Effector memory CD4-positive, alpha-beta T cell (primary cell): Measurements from ENCODE around the gene RPL13.
A peak's percentile ranks its signal among the peaks of the same experiment; 100 is the strongest.
"Not testable (repeated sequence)": the region's sequence is repeated elsewhere in the genome, so short reads cannot be mapped to it uniquely, and the experiment has no call there.

ENCODE experiments used
- DNase-seq, 3 donors: peaks; one replicate each; pipeline ENCODE4 v3.0.0-alpha.2; 2020
- H3K27ac ChIP-seq: 2 replicates; pipeline ENCODE4 v1.7.0; 2013; ENCODE audit warnings: mild to moderate bottlenecking, low read length, moderate library complexity; ENCODE audit not compliant: insufficient read depth, poor library complexity, severe bottlenecking
- H3K27me3 ChIP-seq: replicated peaks from 2 replicates; pipeline ENCODE4 v1.7.0; 2013; ENCODE audit warnings: mild to moderate bottlenecking, low read length; ENCODE audit not compliant: insufficient read depth, control insufficient read depth, poor library complexity, severe bottlenecking
- H3K36me3 ChIP-seq: 2 replicates; pipeline ENCODE4 v1.7.0; 2013; ENCODE audit warnings: mild to moderate bottlenecking, low read length, moderate library complexity; ENCODE audit not compliant: control insufficient read depth, insufficient read depth
- H3K4me1 ChIP-seq: 2 replicates; pipeline ENCODE4 v1.7.0; 2013; ENCODE audit warnings: low read length, mild to moderate bottlenecking; ENCODE audit not compliant: control insufficient read depth, insufficient read depth, poor library complexity, severe bottlenecking
- H3K4me3 ChIP-seq: 2 replicates; pipeline ENCODE4 v1.7.0; 2013; ENCODE audit warnings: low read length, low read depth, mild to moderate bottlenecking; ENCODE audit not compliant: insufficient read depth, poor library complexity, severe bottlenecking
- H3K9me3 ChIP-seq: 2 replicates; pipeline ENCODE4 v1.7.0; 2013; ENCODE audit warnings: mild to moderate bottlenecking, low read length, moderate library complexity; ENCODE audit not compliant: control insufficient read depth

Gene RPL13

DNA sequence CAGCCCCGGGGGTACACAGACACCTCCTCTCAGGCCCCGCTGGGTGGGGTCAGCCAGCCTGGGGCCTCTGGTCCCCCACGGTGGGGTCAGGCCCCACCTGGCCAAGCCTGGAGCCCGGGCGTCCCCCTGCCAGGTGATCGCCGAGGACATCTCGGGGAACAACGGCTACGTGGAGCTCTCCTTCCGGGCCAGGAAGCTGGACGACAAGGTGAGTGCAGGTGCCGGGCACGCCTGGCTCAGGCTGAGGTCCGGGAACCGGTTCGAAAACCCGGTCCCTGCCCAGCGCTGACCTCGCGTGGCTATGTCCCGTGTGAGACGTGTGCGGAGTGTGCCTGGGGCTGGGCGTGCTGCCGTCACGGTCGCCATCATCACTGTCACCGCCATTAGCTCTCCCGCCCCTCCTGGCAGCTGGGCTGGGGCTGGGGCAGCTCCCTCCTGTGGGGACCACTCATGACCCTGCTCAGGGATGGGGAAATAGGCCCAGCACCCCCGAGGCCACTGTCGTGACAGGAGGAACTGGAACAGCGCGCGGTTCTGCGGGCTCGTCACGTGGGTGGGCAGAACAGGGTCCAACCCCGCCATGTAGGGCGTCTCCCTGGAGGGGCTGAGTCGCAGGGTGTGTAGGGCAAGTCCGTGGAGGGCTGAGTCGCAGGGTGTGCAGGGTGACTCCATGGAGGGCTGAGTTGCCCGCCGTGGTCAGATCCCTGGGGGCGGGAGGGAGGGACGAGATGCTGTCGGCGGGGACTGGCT, 23.6 kb downstream of the RPL13 start:
- no peaks in the 10 kb centered on the region for H3K36me3 ChIP-seq
- H3K4me1 ChIP-seq: no peaks in the 10 kb centered on the region
- DNase-seq: no peak
- H3K27ac ChIP-seq: no peak overlapping the region
- H3K9me3 ChIP-seq: no peaks in the 10 kb centered on the region
- H3K4me3 ChIP-seq: no peak overlapping the region
- no peaks in the 10 kb centered on the region for H3K27me3 ChIP-seq

DNA sequence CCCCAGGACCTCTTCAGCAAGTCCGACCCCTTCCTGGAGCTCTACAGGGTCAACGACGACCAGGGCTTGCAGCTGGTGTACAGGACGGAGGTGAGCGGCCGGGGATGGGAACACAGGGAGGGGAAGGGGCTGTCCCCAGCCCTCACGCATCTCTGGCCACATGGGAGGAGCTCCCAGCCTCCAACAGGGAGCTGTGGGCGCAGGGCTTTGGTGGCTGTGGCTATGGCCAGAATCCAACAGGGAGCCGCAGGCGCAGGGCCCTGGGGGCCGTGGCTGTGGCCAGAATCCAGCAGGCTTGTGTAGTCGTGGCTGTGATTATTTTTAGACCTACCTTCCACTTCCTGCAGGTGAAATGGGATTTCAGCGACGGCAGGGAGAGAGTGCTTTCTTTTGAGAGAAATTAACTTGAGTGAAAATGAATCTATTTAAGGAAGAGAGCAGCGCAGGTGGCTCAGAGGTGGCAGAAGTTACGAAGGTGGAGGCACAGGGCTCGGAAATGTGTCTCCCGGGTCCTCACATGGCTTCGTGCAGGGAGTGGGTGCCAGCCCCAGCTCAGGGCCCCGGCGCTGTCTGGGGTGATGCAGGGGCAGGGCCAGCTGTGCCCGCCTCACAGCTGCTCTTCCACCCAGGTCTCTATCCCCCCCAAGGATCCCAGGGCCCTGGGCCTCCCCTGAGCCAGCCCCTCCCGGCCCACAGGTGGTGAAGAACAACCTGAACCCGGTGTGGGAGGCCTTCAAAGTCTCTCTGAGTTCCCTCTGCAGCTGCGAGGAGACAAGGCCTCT, 24.5 kb downstream of the RPL13 start:
- no peak overlapping the region for H3K27ac ChIP-seq
- H3K36me3 ChIP-seq: no peaks in the 10 kb centered on the region
- H3K4me1 ChIP-seq: no peaks in the 10 kb centered on the region
- H3K4me3 ChIP-seq: no peak overlapping the region
- no peaks in the 10 kb centered on the region for H3K9me3 ChIP-seq
- no peak for DNase-seq
- H3K27me3 ChIP-seq: no peaks in the 10 kb centered on the region

DNA sequence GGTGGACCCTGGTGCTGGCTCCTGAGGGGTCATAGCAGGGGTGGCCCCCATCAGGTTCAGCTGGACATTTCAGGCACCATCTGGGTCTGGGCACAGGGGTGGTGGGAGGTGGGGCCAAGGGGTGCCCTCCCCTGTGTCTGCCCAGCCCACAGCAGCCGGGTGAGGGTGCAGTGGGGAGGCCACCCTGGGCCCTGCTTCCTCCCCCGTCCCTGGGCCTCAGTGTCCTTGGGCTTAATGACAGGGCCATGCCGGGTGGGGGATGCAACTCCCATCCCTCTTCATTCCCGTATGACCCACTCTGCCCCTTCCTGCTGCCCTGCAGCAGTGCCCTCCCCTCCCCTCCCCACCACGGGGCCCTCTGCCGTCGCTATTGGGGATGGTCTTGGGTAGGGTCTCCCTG, 25.7 kb downstream of the RPL13 start:
- Histone ChIP-seq H3K27me3 (no peaks in the 10 kb centered on the region), H3K27ac (no peak overlapping the region), H3K9me3 (no peaks in the 10 kb centered on the region), H3K4me3 (no peak overlapping the region), H3K4me1 (no peaks in the 10 kb centered on the region), H3K36me3 (no peaks in the 10 kb centered on the region)
- no peak for DNase-seq

DNA sequence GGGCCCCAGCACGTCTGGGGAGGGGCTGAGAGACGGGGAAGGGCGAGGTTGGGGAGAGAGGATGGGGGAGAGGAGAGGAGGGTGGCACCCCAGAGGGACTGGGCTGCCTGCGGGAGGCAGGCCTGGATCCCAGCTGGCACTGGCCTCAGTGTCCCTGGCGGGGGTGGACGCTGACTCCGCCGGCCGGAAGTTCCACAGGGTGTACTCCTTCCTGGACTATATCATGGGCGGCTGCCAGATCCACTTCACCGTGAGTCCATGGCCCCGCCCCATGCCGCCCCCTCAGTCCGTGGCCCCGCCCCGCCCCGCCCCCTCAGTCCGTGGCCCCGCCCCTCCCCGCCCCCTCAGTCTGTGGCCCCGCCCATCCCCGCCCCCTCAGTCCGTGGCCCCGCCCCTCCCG, 26.4 kb downstream of the RPL13 start:
- no peaks in the 10 kb centered on the region for H3K36me3 ChIP-seq
- H3K27ac ChIP-seq: no peak overlapping the region

DNA sequence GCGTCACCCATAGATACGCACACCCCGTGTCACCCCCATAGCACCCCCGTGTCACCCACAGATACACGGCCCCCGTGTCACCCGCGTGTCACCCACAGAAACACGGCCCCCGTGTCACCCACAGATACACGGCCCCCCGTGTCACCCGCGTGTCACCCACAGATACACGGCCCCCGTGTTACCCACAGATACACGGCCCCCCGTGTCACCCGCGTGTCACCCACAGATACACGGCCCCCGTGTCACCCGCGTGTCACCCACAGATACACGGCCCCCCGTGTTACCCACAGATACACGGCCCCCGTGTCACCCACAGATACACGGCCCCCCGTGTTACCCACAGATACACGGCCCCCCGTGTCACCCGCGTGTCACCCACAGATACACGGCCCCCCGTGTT, 27.2 kb downstream of the RPL13 start:
- not testable (repeated sequence) for H3K27me3 ChIP-seq, H3K9me3 ChIP-seq, DNase-seq, H3K36me3 ChIP-seq, H3K4me3 ChIP-seq, H3K27ac ChIP-seq, H3K4me1 ChIP-seq

More for the DNA sequence above, 26.4 kb downstream of the RPL13 start:
- DNase-seq: no peak
- Histone ChIP-seq H3K4me1 (no peaks in the 10 kb centered on the region), H3K4me3 (no peak overlapping the region), H3K27me3 (no peaks in the 10 kb centered on the region), H3K9me3 (no peaks in the 10 kb centered on the region)

DNA sequence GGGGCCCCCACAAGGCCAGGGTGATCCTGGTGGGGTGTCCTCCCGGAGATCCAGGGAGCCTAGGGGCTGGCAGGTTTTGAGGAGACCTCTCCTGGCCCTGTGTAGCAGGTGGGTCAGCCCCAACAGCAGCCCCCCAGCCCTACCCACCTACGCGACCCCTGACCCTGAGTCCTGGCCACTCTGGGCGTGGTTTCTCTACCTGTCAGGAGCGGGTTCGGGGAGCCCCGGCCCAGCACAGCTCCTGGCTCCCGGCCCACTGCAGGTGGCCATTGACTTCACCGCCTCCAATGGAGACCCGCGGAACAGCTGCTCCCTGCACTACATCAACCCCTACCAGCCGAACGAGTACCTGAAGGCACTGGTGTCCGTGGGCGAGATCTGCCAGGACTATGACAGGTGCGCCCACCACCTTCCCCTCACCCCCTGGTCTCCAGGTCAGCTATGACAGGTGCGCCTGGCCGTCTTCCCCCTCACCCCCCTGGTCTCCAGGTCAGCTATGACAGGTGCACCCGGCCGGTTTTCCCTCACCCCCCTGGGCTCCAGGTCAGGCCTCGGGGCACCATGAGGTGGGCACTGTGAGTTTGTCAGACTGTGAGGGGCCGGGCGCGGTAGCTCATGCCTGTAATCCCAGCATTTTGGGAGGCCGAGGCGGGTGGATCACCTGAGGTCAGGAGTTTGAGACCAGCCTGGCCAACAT, 28.1 kb downstream of the RPL13 start:
- no peak overlapping the region for H3K4me3 ChIP-seq
- H3K27ac ChIP-seq: no peak overlapping the region
- no peaks in the 10 kb centered on the region for H3K27me3 ChIP-seq
- H3K9me3 ChIP-seq: no peaks in the 10 kb centered on the region
- H3K4me1 ChIP-seq: peaks cover 8% of the 10 kb centered on the region
- DNase-seq: no peak
- no peaks in the 10 kb centered on the region for H3K36me3 ChIP-seq

DNA sequence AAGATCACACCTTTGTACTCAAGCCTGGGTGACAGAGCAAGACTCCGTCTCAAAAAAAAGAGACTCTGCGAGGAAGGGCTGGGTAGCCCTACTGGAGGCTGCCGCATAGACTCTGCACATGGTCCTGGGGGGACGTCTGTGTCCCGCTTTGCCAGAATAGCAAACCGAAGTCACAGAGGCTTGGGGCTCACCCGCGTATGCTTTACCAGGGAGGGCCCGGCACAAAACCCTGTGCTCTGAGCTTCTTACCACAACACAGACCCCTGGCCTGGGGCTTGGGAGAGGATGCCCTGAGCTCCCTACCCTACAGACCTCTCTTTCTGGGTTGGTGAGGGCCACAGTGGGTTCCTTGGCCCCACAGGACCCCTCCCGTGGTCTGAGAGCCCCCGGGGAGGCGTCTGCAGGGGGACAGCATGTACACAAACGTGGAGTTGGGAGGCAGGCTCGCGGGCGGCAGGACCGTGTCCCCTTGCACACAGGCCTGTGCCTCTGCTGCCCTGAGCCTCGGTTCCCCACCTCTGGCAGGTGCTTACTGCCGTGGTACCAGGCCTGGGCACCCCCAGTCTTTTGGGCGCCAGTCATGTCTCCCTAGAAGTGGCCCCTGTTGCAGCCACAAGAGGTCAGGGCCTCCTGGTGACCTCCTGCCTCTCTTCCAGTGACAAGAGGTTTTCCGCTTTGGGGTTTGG, 28.9 kb downstream of the RPL13 start:
- Histone ChIP-seq H3K36me3 (no peaks in the 10 kb centered on the region), H3K4me3 (no peak overlapping the region), H3K9me3 (no peaks in the 10 kb centered on the region), H3K4me1 (peaks cover 16% of the 10 kb centered on the region), H3K27me3 (no peaks in the 10 kb centered on the region), H3K27ac (no peak overlapping the region)
- DNase-seq: no peak

DNA sequence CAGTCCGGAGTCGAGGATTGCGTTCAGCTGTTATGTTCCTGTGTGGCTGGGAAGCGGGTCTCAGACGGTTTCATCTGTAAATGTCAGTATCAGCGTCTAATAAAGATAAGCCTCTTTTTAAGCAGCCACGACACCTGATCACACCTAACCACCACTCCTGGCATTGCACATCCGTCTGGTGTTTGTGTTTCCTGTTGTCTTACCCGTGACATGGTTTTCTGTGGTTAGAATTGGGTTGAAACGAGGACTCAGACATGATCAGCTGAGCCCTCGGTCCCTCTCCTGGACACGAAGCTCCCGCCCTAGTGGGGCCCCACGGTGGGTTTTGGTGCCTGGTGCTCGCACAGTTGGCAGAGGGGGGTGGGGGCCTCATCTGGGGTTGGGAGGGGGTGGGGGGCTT, 33.4 kb downstream of the RPL13 start:
- Histone ChIP-seq H3K4me3 (peak overlapping the region; percentile 30), H3K36me3 (no peaks in the 10 kb centered on the region), H3K4me1 (peaks cover 18% of the 10 kb centered on the region), H3K27me3 (no peaks in the 10 kb centered on the region), H3K9me3 (no peaks in the 10 kb centered on the region), H3K27ac (no peak overlapping the region)
- peak; percentile 51 to 62 (median 58) for DNase-seq

DNA sequence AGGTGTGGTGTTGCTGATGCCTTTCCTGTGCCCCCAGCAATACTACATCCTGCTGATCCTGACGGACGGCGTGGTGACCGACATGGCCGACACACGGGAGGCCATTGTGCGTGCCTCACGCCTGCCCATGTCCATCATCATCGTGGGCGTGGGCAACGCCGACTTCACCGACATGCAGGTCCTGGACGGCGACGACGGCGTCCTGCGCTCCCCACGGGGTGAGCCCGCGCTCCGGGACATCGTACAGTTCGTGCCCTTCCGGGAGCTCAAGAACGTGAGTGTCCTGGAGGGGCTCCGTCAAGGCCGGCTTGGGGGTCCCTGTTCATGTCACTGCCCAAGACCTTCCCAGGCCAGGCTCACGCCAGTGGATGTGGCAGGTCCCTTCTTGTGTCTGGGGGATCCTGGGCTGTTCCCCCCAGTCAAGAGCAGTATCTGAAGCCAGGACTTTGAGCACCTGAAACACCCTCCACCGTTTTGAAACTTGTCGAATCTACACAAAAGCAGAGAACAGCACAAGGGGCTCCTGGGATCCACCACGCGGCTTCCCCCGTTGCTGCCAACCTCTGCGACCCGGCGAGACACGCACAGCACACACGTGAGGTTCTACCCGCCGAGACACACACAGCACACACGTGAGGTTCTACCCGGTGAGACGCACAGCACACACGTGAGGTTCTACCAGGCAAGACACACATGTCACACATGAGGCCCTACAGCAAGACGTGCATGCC, 35.0 kb downstream of the RPL13 start:
- Histone ChIP-seq H3K4me1 (peaks cover 18% of the 10 kb centered on the region), H3K27me3 (no peaks in the 10 kb centered on the region), H3K4me3 (no peak overlapping the region), H3K36me3 (no peaks in the 10 kb centered on the region), H3K9me3 (no peaks in the 10 kb centered on the region), H3K27ac (no peak overlapping the region)
- DNase-seq: no peak
